Adipocyte (in vitro differentiated cells): ENCODE results near the gene RRP1B.
A peak's percentile ranks its signal among the peaks of the same experiment; 100 is the strongest.
"Not testable (repeated sequence)": the region's sequence is repeated elsewhere in the genome, so short reads cannot be mapped to it uniquely, and the experiment has no call there.

ENCODE experiments used
- DNase-seq: peaks from one replicate; pipeline ENCODE4 v3.0.0-alpha.2; 2015; ENCODE audit warnings: low read depth
- H3K27me3 ChIP-seq: replicated peaks from 2 replicates; pipeline ENCODE4 v1.7.0; 2013; ENCODE audit warnings: mild to moderate bottlenecking, low read length, moderate library complexity; ENCODE audit not compliant: control insufficient read depth, insufficient read depth
- H3K36me3 ChIP-seq: 2 replicates; pipeline ENCODE4 v1.7.0; 2013; ENCODE audit warnings: low read length, mild to moderate bottlenecking, moderate library complexity; ENCODE audit not compliant: control insufficient read depth, insufficient read depth, severe bottlenecking
- H3K4me1 ChIP-seq: 2 replicates; pipeline ENCODE4 v1.7.0; 2013; ENCODE audit warnings: mild to moderate bottlenecking, low read length, moderate library complexity; ENCODE audit not compliant: control insufficient read depth, insufficient read depth
- H3K4me3 ChIP-seq: 2 replicates; pipeline ENCODE4 v1.7.0; 2013; ENCODE audit warnings: mild to moderate bottlenecking, low read length, moderate library complexity
- H3K9ac ChIP-seq: 2 replicates; pipeline ENCODE4 v1.7.0; 2013; ENCODE audit warnings: mild to moderate bottlenecking, low read length, moderate library complexity
- H3K9me3 ChIP-seq: 2 replicates; pipeline ENCODE4 v1.7.0; 2013; ENCODE audit warnings: mild to moderate bottlenecking, low read length, moderate library complexity; ENCODE audit not compliant: control insufficient read depth

Gene RRP1B, protein sequence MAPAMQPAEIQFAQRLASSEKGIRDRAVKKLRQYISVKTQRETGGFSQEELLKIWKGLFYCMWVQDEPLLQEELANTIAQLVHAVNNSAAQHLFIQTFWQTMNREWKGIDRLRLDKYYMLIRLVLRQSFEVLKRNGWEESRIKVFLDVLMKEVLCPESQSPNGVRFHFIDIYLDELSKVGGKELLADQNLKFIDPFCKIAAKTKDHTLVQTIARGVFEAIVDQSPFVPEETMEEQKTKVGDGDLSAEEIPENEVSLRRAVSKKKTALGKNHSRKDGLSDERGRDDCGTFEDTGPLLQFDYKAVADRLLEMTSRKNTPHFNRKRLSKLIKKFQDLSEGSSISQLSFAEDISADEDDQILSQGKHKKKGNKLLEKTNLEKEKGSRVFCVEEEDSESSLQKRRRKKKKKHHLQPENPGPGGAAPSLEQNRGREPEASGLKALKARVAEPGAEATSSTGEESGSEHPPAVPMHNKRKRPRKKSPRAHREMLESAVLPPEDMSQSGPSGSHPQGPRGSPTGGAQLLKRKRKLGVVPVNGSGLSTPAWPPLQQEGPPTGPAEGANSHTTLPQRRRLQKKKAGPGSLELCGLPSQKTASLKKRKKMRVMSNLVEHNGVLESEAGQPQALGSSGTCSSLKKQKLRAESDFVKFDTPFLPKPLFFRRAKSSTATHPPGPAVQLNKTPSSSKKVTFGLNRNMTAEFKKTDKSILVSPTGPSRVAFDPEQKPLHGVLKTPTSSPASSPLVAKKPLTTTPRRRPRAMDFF

DNA sequence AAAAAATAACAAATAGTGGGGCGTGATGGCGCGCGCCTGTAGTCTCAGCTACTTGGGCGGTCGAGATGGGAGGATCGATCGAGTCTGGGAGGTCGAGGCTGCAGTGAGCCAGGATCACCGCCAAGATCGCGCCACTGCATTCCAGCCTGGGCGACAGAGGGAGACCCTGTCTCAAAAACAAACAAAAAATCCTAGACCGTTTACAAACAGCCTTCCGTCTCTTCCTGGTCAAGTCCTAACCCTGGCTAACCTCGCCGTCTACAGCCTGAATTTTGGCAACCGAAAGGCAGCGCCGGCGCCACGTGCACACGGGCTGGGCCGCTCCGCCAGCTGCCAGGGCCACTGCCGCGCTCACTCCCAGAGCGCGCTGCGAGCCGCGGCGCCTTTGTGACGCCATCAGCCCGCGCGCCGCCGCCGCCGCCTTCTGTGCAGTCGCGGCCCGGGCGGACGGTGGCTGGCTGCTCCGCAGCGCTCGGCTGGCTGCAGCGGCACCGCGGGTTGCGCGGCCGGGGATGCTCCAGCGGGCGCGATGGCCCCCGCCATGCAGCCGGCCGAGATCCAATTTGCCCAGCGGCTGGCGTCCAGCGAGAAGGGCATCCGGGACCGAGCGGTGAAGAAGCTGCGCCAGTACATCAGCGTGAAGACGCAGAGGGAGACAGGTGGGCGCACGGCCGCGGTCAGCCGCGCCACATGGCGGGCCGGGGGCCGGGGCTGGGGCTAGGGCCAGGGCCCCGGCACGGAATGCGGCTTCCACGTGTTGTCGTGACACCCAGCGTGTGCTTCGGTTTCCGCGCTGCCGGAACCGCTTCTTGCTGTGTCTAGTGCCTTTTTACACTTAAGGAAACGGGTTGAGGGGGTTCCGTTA, at the start of gene RRP1B, which contains the start of gene HSF2BP:
TSS of gene RRP1B (plus strand) at position 425 of the 865 bp plus-strand sequence. CDS start at position 530, 105 bp downstream.
TSS of gene HSF2BP (minus strand) at position 353 of the 865 bp plus-strand sequence. CDS start 1,392 bp downstream, outside the sequence.
- Histone ChIP-seq H3K4me3 (peak within 1 kb of the TSS; percentile 90), H3K36me3 (peaks cover 15% of the 10 kb centered on the region), H3K9ac (peak within 1 kb of the TSS; percentile 89), H3K9me3 (no peaks in the 10 kb centered on the region), H3K27me3 (no peaks in the 10 kb centered on the region), H3K4me1 (peaks cover 20% of the 10 kb centered on the region)
- DNase-seq = peak; percentile 93

DNA sequence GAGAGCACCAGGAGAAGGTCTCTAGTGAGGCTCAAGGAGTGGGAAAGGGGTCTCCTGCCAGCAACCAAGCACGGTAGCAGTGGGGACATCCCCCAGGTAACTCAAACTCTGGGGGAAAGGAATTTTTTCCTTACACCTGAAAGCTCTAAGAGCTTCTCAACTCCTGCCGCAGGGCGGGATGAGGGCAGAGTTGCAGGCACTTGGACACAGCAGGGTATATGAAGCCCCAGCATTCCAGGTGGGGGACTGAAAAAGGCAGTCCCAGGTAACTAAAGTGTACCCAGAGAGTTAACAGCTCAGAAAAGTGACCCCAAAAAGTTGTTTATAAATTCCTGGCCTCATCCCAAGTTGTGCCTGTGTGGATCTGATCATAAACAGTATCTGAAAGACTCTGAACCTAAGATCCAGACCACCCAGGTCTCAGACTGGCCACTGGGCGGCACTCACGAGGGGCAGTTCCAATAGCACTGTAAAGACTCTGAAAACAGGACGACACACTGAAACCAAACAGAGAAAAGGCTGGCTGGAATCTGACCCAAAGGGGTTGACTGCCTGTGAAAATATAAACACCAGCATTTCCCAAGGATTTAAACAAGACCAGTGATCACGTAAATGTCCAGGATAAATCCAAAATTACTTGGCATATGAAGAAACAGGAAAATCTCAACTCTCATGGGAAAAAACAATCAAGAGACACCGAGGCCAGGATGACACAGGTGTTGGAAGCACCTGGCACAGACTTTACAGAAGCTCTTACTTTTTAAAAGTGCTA, 47.6 kb upstream of the RRP1B start:
- peak; percentile 82 for DNase-seq
- Histone ChIP-seq H3K9me3 (no peaks in the 10 kb centered on the region), H3K9ac (peak overlapping the region; percentile 13), H3K27me3 (no peaks in the 10 kb centered on the region), H3K4me1 (peaks cover 15% of the 10 kb centered on the region), H3K36me3 (no peaks in the 10 kb centered on the region), H3K4me3 (no peak overlapping the region)

DNA sequence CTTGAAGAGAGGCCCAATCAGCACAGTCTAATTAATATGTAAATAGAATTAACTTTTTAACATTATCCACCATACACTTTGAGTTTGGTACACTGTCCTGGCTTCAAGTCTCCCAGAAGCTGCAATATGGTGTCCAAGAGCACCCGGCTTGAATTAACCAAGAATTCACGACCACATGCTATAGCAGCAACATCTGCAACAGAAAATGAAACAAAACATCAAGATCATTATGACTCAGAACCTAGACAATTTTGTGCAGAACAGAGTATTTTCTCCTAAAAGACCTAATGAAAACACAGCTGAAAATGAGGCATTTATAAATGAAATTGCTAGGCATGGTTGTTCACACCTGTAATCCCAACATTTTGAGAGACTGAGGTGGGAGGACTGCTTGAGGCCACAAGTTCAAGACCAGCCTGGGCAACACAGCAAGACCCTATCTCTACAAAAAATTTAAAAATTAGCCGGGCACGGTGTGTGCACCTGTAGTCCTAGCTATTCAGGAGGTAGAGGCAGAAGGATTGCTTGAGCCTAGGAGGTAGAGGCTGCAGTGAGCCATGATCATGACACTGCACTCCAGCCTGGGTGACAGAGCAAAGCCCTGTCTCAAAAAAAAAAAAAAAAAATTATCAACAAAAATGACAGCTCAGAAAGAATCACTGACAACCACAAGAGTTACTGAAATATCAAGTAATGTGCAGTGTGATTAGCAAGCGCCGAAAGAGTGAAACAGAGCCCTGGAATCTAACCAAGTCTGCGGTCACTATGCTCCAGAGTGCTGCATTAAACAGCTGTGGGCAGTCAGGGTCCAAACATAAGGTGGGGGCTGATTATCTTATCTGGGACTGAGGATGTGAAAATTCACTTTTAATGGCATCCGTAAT, 45.4 kb upstream of the RRP1B start:
- H3K36me3 ChIP-seq = no peaks in the 10 kb centered on the region
- DNase-seq = peak; percentile 65

DNA sequence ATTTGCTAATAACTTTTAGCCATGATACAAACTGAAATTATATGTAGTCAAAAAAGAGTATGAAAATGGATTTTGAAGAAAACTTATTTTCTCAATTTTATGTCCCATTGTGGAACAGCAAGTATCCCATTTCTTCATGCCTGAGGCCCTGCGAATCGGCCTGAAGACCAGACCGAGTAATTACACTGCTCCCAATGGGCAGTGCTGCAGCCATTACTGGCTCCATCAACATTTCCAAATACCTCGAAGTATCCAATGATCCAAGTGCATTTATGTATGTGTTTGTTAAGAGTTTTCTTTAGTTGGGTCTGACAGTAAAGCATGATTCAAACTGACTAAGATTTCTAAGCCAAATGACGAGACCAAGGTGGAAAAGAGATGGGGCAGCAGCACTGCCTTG, 44.5 kb upstream of the RRP1B start:
- H3K9ac ChIP-seq = no peak overlapping the region
- H3K9me3 ChIP-seq = peaks cover 2% of the 10 kb centered on the region
- DNase-seq = no peak
- no peak overlapping the region for H3K4me3 ChIP-seq
- H3K4me1 ChIP-seq = peaks cover 12% of the 10 kb centered on the region
- no peaks in the 10 kb centered on the region for H3K27me3 ChIP-seq
- no peaks in the 10 kb centered on the region for H3K36me3 ChIP-seq

More for the DNA sequence above, 45.4 kb upstream of the RRP1B start:
- Histone ChIP-seq H3K4me3 (no peak overlapping the region), H3K4me1 (peaks cover 15% of the 10 kb centered on the region), H3K27me3 (no peaks in the 10 kb centered on the region), H3K9me3 (no peaks in the 10 kb centered on the region), H3K9ac (no peak overlapping the region)

DNA sequence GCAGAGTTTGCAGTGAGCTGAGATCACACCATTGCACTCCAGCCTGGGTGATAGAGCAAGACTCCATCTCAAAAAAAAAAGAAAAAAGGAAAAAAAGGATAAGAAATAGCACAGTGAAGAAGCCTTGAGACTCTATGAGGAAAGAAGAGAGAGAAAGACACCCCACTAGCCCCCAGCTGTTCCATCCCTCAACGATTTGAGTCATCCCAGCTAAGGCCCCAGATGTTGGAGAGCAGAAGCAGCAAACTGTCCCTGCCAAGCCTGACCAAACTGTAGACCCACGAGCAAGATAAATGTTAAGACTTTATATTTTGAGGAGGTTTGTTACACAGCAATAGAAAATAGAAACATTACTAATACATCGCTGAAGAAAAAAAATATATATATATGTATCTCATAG, 42.5 kb upstream of the RRP1B start:
- not testable (repeated sequence) for H3K27me3 ChIP-seq, H3K36me3 ChIP-seq, H3K4me3 ChIP-seq, DNase-seq, H3K9ac ChIP-seq
- Histone ChIP-seq H3K9me3 (peaks cover 12% of the 10 kb centered on the region), H3K4me1 (peaks cover 12% of the 10 kb centered on the region)

DNA sequence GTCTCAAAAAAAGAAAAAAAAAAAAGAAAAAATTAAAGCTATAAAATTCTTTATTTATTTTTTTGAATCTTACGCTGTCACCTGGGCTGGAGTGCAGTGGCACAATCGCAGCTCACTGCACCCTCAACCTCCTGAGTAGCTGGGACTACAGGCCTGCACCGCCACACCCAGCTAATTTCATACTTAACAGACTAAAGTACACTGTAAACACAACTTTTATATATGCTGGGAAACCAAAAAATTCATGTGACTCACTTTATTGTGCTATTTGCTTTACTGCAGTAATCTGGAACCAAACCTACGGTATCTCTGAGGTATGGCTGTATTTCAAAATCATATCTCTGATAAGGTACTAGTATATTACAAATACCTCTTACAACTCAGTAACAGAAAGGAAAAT, 40.4 kb upstream of the RRP1B start:
- H3K9me3 ChIP-seq = peaks cover 12% of the 10 kb centered on the region
- no peaks in the 10 kb centered on the region for H3K36me3 ChIP-seq
- no peak for DNase-seq
- H3K4me3 ChIP-seq = no peak overlapping the region
- no peaks in the 10 kb centered on the region for H3K27me3 ChIP-seq
- H3K4me1 ChIP-seq = peaks cover 7% of the 10 kb centered on the region
- H3K9ac ChIP-seq = no peak overlapping the region

DNA sequence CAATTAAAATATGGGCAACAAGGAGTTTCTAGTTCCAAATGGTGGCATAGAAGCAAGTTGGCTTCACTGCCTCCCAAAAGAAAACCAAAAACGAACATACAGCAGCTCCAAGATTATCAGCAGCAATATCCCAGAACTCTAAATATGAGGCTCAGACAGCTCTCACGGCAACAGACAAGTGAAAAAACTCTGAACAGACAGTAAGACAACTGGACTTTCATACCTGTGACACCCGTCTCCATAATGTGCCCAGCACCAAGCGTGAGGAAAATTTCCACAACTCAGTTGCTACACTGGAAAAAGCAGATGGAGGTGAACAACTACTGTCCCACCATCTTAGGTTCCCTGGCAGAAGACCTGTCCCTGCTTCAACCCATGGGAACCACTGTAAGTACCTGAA, 40.0 kb upstream of the RRP1B start:
- Histone ChIP-seq H3K9me3 (peaks cover 12% of the 10 kb centered on the region), H3K9ac (no peak overlapping the region), H3K27me3 (no peaks in the 10 kb centered on the region), H3K4me3 (no peak overlapping the region), H3K4me1 (peaks cover 3% of the 10 kb centered on the region), H3K36me3 (no peaks in the 10 kb centered on the region)
- DNase-seq = no peak

DNA sequence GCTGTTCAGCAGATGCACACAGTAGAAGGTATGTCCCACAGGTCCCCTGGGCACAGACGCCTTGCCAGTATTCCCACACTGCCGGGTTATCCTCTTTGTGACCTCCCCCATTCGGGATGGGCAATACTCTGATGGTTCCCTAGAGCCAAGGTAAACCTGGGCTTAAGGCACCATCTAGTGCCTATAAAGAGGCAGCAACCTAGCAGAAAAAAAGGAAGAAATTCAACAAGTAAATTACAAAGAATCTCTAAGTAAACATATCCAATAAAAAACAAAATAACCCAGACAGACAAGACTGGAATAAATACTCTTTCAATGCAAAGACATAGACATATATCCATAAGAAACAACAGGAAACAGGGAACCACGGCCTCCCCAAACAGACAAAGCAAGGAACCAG, 39.5 kb upstream of the RRP1B start:
- Histone ChIP-seq H3K9ac (no peak overlapping the region), H3K4me3 (no peak overlapping the region), H3K4me1 (no peaks in the 10 kb centered on the region), H3K36me3 (no peaks in the 10 kb centered on the region), H3K27me3 (no peaks in the 10 kb centered on the region), H3K9me3 (peaks cover 12% of the 10 kb centered on the region)
- DNase-seq = no peak

DNA sequence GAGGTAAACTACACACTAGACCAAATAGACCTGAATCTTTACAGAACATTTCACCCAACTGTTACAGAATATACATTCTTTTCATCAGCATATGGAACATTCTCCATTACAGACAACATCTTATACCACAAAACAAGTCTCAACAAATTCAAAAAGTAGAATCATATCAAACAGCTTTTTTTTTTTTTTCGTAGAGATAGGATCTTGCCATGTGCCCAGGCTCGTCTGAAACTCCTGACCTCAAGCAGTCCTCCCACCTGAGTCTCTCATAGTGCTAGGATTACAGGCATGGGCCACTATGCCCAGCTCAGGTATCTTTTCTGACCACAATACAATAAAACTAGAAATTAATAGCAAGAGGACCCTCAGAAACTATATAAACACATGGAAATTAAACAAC, 36.6 kb upstream of the RRP1B start:
- Histone ChIP-seq H3K36me3 (no peaks in the 10 kb centered on the region), H3K27me3 (no peaks in the 10 kb centered on the region), H3K9me3 (peaks cover 12% of the 10 kb centered on the region), H3K4me3 (no peak overlapping the region), H3K9ac (no peak overlapping the region), H3K4me1 (peaks cover 6% of the 10 kb centered on the region)
- DNase-seq = no peak

DNA sequence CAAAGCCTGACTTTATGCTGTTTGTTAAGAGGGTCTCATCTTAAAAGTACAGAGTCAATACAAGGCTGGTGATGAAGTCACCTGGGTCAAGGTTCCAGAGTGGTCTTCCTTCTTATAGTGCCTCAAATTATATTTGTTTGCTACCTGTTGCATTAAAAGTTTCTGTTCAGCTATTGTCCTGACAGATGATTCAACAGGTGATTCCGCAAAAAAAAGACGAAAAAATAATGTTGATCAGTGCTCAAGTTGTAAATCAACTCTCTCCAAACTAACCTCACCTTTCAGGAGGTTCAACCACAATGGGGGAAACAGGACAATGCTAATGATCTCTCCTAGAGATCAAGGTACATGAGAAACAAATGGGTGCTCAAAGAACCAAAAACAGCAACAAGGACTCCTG, 35.8 kb upstream of the RRP1B start:
- no peaks in the 10 kb centered on the region for H3K36me3 ChIP-seq
- no peak overlapping the region for H3K9ac ChIP-seq
- H3K9me3 ChIP-seq = peaks cover 15% of the 10 kb centered on the region
- DNase-seq = no peak
- H3K4me1 ChIP-seq = peaks cover 10% of the 10 kb centered on the region
- H3K4me3 ChIP-seq = no peak overlapping the region
- no peaks in the 10 kb centered on the region for H3K27me3 ChIP-seq
